ENCODE data around the gene ASCL1.

Gene ASCL1

DNA sequence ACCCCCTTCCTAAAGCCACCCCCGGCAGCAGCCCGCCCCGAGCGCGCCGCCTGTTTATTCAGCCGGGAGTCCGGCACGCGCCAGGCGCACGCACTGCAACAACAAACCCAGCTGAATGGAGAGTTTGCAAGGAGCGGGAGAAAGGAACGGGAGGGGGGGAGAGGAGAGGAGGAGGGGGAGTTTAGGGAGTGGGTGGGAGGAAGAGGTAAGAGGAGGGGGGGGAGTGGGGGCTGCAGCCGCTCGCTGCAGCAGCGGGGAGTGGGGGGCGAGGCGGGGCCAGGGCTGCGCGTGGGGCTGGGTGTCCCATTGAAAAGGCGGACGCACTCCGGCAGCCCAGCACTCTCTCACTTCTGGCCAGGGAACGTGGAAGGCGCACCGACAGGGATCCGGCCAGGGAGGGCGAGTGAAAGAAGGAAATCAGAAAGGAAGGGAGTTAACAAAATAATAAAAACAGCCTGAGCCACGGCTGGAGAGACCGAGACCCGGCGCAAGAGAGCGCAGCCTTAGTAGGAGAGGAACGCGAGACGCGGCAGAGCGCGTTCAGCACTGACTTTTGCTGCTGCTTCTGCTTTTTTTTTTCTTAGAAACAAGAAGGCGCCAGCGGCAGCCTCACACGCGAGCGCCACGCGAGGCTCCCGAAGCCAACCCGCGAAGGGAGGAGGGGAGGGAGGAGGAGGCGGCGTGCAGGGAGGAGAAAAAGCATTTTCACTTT lies at the start of gene ASCL1:
Gene ASCL1 (plus strand): TSS at position 336 of the 712 bp plus-strand sequence. CDS start 571 bp downstream, outside the sequence.
- no peak for TF ChIP-seq NFIC (IDR thresholded peaks at IDR 0.05)
- TF ChIP-seq, protein P1, sequence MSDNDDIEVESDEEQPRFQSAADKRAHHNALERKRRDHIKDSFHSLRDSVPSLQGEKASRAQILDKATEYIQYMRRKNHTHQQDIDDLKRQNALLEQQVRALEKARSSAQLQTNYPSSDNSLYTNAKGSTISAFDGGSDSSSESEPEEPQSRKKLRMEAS (IDR thresholded peaks at IDR 0.05) = 0 out of 2 replicates have a peak, but pooled peaks have one; percentile 15

DNA sequence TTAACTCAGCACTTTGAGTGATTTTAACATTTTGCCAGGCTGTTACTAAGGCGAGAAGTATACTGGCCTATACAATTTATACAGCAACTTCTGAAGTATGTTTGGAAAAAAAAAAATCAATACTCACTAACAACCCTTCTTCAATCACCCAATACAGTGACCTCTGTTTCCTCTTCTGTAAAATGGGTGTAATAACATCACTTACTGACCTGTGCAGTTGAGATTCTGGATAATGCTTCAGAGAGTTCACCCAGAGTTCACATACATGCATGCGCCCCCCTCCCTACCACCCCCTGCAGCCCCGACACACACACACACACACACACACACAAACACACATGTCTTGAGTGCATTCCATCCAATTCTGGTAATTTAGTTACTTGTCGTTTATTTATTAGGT lies 49.6 kb upstream of the ASCL1 start:
- TF ChIP-seq TCF12 (IDR thresholded peaks at IDR 0.05; ENCODE audit: low read depth) (no peak), RAD21 (IDR thresholded peaks at IDR 0.05; ENCODE audit: low read depth) (no peak), YY1 (IDR thresholded peaks at IDR 0.05; ENCODE audit: low read depth) (no peak), EGR1 (IDR thresholded peaks at IDR 0.05) (no peak), CREB1 (IDR thresholded peaks at IDR 0.05; ENCODE audit: low read depth) (no peak), ZBTB7A (IDR thresholded peaks at IDR 0.05; ENCODE audit: low read depth) (no peak), EP300 (IDR thresholded peaks at IDR 0.05; ENCODE audit: borderline replicate concordance) (no peak), NFIC (IDR thresholded peaks at IDR 0.05) (no peak), TAF1 (IDR thresholded peaks at IDR 0.05; ENCODE audit: low read depth) (no peak), FOXM1 (IDR thresholded peaks at IDR 0.05; ENCODE audit: borderline replicate concordance, low read depth) (no peak), TEAD4 (IDR thresholded peaks at IDR 0.05) (no peak), CEBPB (IDR thresholded peaks at IDR 0.05) (no peak)
- TF ChIP-seq, protein P2, sequence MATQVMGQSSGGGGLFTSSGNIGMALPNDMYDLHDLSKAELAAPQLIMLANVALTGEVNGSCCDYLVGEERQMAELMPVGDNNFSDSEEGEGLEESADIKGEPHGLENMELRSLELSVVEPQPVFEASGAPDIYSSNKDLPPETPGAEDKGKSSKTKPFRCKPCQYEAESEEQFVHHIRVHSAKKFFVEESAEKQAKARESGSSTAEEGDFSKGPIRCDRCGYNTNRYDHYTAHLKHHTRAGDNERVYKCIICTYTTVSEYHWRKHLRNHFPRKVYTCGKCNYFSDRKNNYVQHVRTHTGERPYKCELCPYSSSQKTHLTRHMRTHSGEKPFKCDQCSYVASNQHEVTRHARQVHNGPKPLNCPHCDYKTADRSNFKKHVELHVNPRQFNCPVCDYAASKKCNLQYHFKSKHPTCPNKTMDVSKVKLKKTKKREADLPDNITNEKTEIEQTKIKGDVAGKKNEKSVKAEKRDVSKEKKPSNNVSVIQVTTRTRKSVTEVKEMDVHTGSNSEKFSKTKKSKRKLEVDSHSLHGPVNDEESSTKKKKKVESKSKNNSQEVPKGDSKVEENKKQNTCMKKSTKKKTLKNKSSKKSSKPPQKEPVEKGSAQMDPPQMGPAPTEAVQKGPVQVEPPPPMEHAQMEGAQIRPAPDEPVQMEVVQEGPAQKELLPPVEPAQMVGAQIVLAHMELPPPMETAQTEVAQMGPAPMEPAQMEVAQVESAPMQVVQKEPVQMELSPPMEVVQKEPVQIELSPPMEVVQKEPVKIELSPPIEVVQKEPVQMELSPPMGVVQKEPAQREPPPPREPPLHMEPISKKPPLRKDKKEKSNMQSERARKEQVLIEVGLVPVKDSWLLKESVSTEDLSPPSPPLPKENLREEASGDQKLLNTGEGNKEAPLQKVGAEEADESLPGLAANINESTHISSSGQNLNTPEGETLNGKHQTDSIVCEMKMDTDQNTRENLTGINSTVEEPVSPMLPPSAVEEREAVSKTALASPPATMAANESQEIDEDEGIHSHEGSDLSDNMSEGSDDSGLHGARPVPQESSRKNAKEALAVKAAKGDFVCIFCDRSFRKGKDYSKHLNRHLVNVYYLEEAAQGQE (IDR thresholded peaks at IDR 0.05; ENCODE audit: low read depth) = no peak
- TF ChIP-seq, protein P1 (IDR thresholded peaks at IDR 0.05) = no peak
- TF ChIP-seq, protein P3, sequence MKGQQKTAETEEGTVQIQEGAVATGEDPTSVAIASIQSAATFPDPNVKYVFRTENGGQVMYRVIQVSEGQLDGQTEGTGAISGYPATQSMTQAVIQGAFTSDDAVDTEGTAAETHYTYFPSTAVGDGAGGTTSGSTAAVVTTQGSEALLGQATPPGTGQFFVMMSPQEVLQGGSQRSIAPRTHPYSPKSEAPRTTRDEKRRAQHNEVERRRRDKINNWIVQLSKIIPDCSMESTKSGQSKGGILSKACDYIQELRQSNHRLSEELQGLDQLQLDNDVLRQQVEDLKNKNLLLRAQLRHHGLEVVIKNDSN (IDR thresholded peaks at IDR 0.05) = no peak

DNA sequence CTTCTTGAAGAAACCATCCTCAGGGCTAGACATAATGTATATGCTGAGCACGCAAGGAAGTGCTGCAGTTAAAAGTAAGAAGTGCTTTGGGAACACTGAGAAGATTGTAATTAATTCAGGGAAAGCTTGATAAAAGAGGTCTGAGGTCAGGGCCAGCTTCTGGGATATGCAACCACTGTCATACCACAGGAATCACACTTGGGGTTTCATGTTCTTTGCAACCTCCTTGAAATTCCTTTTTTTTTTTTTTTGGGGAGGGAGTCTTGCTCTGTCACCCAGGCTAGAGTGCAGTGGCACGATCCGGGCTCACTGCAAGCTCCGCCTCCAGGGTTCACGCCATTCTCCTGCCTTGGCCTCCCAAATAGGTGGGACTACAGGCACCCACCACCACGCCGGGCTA lies 47.3 kb upstream of the ASCL1 start:
- no peak for TF ChIP-seq TAF1 (IDR thresholded peaks at IDR 0.05; ENCODE audit: low read depth)
- TF ChIP-seq EP300 (IDR thresholded peaks at IDR 0.05; ENCODE audit: borderline replicate concordance) = no peak
- no peak for TF ChIP-seq CEBPB (IDR thresholded peaks at IDR 0.05)
- no peak for TF ChIP-seq CREB1 (IDR thresholded peaks at IDR 0.05; ENCODE audit: low read depth)
- TF ChIP-seq, protein P1 (IDR thresholded peaks at IDR 0.05) = no peak
- TF ChIP-seq NFIC (IDR thresholded peaks at IDR 0.05) = no peak
- no peak for TF ChIP-seq ZBTB7A (IDR thresholded peaks at IDR 0.05; ENCODE audit: low read depth)
- no peak for TF ChIP-seq YY1 (IDR thresholded peaks at IDR 0.05; ENCODE audit: low read depth)
- TF ChIP-seq FOXM1 (IDR thresholded peaks at IDR 0.05; ENCODE audit: borderline replicate concordance, low read depth) = no peak
- TF ChIP-seq RAD21 (IDR thresholded peaks at IDR 0.05; ENCODE audit: low read depth) = no peak
- no peak for TF ChIP-seq EGR1 (IDR thresholded peaks at IDR 0.05)
- no peak for TF ChIP-seq TCF12 (IDR thresholded peaks at IDR 0.05; ENCODE audit: low read depth)
- TF ChIP-seq, protein P3 (IDR thresholded peaks at IDR 0.05) = no peak
- no peak for TF ChIP-seq TEAD4 (IDR thresholded peaks at IDR 0.05)

DNA sequence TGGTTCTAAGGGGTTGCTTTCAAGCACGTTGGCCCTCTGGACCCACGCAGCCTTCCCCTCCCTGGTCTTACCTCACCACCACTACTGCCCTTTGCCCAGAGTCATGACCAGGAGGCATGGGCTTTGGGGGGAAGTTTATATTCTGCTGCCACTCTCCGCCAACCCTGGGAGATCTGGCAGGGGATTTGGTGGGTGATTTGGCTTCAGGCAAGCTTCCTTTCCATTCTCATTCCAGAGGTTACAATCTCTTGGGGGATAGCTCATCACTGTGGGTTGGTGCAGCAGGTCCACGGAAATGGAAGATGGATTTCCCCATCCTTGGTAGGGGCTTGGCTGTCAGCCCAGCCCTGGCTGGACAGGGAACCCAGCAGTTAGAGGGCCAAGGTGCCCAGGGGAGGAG lies 46.7 kb upstream of the ASCL1 start:
- TF ChIP-seq, protein P1 (IDR thresholded peaks at IDR 0.05) = no peak
- TF ChIP-seq RAD21 (IDR thresholded peaks at IDR 0.05; ENCODE audit: low read depth) (no peak), EGR1 (IDR thresholded peaks at IDR 0.05) (no peak), CREB1 (IDR thresholded peaks at IDR 0.05; ENCODE audit: low read depth) (no peak), ZBTB7A (IDR thresholded peaks at IDR 0.05; ENCODE audit: low read depth) (no peak), NFIC (IDR thresholded peaks at IDR 0.05) (no peak), TEAD4 (IDR thresholded peaks at IDR 0.05) (no peak), TAF1 (IDR thresholded peaks at IDR 0.05; ENCODE audit: low read depth) (no peak), CEBPB (IDR thresholded peaks at IDR 0.05) (no peak), EP300 (IDR thresholded peaks at IDR 0.05; ENCODE audit: borderline replicate concordance) (no peak), TCF12 (IDR thresholded peaks at IDR 0.05; ENCODE audit: low read depth) (no peak), FOXM1 (IDR thresholded peaks at IDR 0.05; ENCODE audit: borderline replicate concordance, low read depth) (no peak)
- TF ChIP-seq, protein P2 (IDR thresholded peaks at IDR 0.05; ENCODE audit: low read depth) = no peak
- TF ChIP-seq, protein P3 (IDR thresholded peaks at IDR 0.05) = no peak
